ENCODE measurements around the gene ERN2. TPM values are rescaled to one million over a fixed set of nuclear protein-coding genes. Genes with fewer than 3 reads are reported as not detected.

ERN2 gene
- total RNA-seq, 1 experiment from 2014 or later = not detected

DNA sequence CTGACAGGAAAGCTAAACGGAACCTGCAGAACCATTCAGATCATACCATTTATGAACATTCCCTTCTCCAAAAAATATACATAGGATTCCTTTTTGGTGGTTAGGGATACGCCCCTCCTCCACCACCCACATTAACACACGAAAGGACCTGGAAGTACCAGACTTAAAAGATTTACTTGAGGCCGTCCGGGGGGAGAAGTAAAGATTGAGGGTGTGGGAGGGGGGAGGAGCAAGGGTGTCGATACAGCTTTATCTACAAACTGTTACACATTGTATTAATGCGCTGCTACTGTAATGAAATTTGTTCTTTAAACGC, 72.4 kb downstream of the ERN2 start:
- DNase-seq (ENCODE audit: low read depth) = peak; percentile 10

Other genes starting within 250 kb of the ERN2 start
- gene GGA2, start 202.7 kb downstream of the ERN2 start, total RNA-seq (2014; rRNA removed; shearing (Covaris generic)) = 4.4 and 19.3 TPM in 2 replicates
- 23.7 and 27.5 TPM in 2 replicates for gene EARS2, start 155.9 kb downstream of the ERN2 start, total RNA-seq (2014; rRNA removed; shearing (Covaris generic))
- 127 and 136 TPM in 2 replicates for gene UBFD1, start 155.5 kb downstream of the ERN2 start, total RNA-seq (2014; rRNA removed; shearing (Covaris generic))
- 156 and 188 TPM in 2 replicates for gene NDUFAB1, start 116.9 kb downstream of the ERN2 start, total RNA-seq (2014; rRNA removed; shearing (Covaris generic))
- gene PALB2, start 71.9 kb downstream of the ERN2 start, total RNA-seq (2014; rRNA removed; shearing (Covaris generic)) = 14.4 and 16.1 TPM in 2 replicates
- gene DCTN5, start 71.8 kb downstream of the ERN2 start, total RNA-seq (2014; rRNA removed; shearing (Covaris generic)) = 63.4 and 116 TPM in 2 replicates
- gene PLK1, start 34.3 kb downstream of the ERN2 start, total RNA-seq (2014; rRNA removed; shearing (Covaris generic)) = 69.5 and 98.8 TPM in 2 replicates
- gene CHP2, start 41.8 kb upstream of the ERN2 start, total RNA-seq (2014; rRNA removed; shearing (Covaris generic)) = not detected in 2 replicates
- gene PRKCB, start 122.8 kb upstream of the ERN2 start, total RNA-seq (2014; rRNA removed; shearing (Covaris generic)) = not detected in 2 replicates